GM21619 (cell line): Measurements from ENCODE around the gene POTEH.
"Not testable (repeated sequence)": the region's sequence is repeated elsewhere in the genome, so short reads cannot be mapped to it uniquely, and the experiment has no call there.

Experiments used
- ATAC-seq: cut with Tn5 transposase; IDR thresholded peaks from one replicate; pipeline ENCODE4 v1.9.1; 2021; ENCODE audit not compliant: unreplicated experiment

The POTEH gene

DNA sequence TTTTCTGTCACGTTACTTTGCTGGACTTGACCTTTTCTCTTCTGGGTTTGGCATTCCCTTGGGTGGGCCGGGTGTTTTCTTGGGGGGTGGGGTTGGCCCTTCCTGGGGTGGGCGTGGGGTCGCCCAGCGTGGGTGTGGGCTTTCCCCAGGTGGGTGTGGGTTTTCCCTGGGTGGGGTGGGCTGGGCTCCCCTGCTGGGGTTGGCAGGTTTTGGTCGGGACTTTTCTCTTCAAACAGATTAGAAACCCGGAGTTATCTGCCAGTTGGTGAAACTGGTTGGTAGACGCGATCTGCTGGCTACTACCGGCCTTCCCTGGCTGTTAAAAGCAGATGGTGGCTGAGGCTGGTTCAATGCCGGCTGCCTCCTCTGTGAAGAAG is at the start of gene POTEH:
POTEH (plus strand) TSS at position 278 of the 377 bp plus-strand sequence; CDS start at position 330, 52 bp downstream.
- ATAC-seq: not testable (repeated sequence)

DNA sequence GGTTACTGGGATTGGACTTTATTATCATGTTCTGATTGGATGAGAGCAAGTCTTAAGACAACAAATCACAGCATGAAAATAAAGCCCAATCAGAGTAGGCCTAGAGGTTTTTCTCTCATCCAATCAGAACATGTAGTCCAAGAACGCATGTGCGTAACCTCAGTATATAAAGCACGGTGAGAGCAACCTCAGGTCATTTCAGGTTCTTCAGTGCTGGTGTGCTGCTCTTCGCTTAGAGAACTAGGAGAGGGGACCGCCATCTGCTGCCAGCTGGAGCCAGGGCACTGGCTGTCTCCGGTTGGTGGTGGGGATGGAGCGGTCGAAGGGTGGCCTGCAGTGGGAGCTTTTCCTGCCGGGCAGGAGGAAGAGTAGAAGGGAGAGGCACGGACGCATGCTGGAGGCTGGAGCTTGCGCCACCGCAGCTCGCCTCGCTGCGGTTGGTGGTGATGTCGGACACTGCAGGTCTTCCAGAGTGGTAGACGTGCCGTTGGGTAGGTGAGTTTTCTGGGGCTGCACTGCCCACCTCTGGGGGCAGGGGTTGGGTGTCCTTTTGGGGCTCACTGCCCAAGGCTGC is 47.5 kb upstream of the POTEH start:
- ATAC-seq: not testable (repeated sequence)

DNA sequence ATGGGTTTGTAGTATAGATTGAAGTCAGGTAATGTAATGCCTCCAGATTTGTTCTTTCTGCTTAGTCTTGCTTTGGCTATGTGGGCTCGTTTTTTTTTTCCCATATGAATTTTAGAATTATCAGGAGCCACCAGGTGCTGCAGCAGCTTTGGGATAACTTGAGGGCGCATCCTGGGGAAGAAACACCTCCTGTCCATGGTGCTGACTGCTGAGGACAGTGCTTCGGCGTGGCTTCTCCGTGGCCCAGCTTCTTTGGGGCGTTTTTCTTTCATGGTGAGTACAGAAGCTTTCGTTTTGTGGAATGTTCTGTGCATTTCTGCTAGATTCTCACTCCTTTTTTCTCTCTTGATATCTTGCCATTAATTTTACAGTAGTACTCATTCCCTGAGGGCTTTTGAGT is 37.9 kb upstream of the POTEH start:
- ATAC-seq: not testable (repeated sequence)

DNA sequence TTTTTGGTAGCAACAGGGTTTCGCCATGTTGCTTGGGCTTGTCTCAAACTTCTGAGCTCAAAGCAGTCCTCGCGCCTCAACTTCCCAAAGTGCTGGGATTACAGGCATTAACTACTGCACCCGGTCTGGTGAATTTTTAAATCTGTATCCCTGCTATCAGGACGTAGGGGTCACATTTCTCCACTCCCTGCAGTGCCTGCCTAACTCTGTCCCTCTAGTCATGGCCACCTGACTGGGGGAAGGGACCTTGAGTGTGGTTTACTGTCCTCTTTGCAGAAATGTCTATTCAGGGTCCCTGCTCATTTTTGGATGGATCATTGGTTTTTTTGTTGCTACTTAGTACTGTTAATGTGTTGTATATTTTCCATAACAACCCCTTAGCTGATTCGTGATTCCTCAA is 37.1 kb upstream of the POTEH start:
- ATAC-seq: not testable (repeated sequence)

DNA sequence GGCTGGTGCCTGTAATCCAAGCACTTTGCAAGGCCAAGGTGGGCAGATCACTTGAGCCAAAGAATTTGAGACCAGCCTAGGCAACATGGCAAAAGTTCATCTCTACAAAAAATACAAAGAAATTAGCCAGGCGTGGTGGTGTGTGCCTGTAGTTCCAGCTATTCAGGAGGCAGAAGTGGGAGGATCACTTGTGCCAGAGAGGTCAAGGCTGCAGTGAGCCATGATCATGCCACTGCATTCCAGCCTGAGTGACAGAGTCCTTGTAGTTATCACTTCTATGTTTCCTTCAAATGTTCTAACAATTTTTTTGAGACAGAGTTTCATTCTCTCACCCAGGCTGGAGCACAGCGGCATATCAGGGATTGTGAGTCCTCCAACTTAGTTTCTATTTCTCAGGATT is 36.6 kb upstream of the POTEH start:
- not testable (repeated sequence) for ATAC-seq

DNA sequence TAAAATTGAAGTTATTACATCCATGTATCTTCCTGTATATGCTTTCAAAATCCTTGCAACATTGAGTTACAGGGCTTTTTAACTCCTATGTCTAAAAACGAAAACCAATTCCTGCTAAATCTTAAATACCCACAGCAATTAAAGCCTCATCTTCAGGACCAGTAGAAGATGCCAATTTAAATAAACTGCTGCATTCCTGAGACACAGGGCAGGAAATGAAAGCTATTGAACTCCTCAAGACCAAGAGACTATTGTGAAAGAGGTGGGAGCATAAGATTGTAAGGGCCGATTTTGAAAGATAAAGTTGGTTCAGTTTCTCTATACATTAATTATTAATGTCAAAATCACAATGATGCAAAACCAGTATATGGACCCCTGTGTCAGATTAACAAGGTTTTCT is 28.7 kb upstream of the POTEH start:
- not testable (repeated sequence) for ATAC-seq

DNA sequence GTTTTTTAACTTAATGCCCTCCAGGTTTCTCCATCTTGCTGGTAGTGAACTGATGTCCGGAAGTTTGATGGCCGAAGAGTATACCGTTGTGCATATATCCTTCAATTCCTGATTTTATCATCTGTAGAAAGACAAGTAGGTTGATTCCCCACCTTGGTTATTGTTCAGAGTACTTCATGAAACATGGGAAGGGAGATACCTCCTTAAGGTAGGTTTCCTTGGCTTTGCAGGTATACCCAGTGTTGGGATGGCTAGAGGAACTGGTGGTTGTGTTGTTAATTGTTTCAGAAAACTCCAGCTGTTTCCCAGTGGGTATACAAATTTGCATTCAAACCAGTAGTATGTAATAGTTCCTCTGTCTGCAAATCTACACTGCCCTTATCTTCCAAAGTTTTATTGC is 25.1 kb upstream of the POTEH start:
- not testable (repeated sequence) for ATAC-seq

DNA sequence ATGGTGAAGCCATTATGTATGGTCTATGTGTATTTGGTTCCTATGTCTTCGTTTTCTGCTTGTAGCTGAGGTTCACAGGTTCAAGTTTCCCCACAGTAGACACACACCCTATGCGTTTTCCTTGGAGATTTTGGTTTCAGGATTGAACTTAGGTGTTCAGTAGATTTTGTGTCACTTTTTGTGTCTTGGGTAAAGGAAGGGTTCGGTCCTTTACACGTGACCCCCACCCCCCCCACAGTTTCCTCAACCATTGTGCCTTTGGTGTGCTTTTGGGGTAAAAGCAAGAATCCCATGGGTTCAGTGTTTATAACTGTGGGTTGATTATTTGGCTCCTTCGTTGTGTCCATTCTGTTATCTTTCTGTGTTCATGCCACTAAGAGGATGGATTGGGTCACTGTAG is 24.3 kb upstream of the POTEH start:
- ATAC-seq: not testable (repeated sequence)

DNA sequence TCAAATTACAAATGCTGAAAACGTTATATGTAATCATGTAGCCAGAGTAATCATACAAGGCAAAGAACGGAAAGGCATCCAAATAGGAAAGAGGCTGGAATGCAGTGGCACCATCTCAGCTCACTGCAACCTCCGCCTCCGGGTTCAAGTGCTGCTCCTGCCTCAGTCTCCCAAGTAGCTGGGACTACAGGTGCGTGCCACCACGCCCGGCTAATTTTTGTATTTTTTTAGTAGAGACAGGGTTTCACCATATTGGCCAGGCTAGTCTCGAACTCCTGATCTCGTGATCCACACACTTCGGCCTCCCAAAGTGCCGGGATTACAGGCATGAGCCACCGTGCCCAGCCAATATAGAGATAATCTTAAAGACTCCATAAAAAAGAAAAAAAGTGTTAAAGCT is 20.4 kb upstream of the POTEH start:
- not testable (repeated sequence) for ATAC-seq

DNA sequence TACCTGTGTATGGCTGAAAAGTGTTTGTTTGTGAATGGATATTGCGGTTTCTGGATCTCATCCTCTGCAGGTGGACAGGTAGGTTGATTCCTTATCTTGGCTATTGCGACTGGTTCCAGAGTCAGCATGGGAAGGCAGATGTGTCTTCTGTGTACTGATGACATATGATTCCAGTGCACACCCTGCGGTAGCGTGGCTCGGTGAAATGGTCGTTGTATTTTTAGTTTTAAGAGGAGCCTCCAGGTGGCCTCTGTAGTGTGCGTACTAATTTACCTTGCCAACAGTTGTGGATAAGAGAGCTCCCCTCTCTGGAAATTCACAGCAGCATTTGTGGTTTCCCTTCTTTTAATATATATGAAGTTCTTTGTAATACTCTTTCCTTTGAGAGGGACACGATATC is 10.1 kb upstream of the POTEH start:
- ATAC-seq: not testable (repeated sequence)

DNA sequence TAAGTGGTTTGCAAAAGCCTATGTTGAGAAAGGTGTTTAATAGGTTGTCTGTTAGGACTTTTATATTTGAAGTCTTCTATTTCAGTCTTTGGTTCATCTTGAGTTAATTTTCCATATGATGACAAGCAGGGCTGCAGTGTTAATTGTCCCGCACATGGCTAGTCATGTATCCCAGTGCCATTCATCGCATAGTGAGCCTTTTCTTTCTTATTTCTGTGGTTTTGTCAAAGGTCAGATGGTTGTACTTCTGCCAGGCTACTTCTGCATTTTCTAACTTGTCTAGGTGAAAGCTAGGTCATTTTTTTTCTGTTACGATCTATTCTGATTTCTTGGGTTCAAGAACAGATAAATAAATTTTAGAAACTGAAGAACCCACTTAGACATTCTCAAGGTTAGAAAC is 5.7 kb upstream of the POTEH start:
- ATAC-seq: not testable (repeated sequence)

DNA sequence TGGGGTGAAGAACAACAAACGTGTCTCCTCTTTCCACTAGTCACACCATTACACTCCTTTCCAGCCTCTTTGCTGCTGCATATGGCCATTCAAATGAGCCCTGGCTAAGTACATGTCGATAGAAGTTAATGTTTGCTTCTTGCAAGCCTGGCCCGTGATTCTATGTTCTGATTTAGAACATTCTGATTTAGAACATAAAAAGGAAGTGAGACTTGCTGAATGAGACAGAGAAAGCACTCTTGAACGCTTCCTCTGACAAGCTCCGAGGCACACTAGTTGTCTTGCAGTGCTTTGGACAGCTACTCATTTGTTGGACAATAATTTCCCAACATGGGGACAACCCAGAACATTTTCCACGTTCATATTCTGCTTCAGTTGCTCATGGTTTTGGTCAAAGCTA is 5.1 kb upstream of the POTEH start:
- not testable (repeated sequence) for ATAC-seq

DNA sequence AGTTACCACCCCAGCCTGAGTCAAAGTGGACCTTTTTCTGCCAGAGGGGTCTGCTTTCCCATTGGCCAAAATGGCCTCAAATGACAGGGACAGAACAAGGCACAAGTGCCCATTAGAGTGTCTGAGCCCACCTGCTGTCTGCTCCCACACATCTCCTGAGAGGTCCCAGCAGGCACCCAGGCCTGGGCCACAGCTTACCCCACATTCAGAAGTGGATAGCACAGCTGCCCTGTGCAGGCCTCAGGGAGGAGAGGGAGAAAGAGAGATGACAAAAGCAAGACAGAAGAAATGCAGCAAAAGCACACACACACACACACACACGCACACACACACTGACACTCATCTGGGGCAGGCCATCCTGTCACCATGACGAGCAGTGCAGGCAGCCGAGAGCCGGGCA is 4.2 kb upstream of the POTEH start:
- ATAC-seq: not testable (repeated sequence)

DNA sequence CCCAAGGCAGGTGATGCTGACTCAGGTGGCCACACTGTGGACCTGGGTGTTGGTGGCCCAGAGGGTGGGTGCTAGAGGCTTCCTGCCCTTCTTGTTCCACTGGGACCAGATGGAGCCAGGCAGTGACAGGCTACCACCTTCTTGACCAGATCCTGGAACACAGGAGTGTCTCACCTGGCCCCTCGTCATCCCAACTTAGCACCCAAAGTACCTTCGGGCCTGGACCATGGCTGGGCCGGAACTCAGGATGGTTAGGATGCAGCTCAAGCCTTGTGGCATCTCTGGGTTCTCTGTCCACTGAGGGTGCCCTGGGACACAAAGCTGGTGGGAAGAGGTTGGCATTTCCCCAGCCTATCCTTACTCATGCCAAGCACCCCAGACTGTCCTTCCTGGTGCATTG is 2.7 kb upstream of the POTEH start:
- not testable (repeated sequence) for ATAC-seq

DNA sequence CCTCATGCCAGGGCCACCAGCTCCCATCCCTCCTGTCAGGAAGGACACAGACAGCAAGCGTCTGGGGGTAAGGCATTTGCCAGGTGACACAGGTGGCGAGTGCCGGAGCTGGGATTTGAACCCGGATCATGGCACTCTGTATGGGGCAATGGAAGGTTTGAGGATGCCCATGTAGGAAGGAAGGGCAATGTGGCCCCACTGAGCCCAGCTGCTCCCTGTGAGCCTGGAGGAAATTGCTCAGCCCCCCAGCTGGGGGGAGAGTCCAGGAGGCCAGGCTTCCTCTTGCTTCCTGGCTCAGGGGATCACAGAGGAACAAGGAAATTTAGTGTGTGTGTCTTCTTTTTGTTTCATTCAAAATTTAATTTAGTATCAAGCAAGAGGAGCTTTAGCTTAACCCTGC is 2.1 kb upstream of the POTEH start:
- ATAC-seq: not testable (repeated sequence)

DNA sequence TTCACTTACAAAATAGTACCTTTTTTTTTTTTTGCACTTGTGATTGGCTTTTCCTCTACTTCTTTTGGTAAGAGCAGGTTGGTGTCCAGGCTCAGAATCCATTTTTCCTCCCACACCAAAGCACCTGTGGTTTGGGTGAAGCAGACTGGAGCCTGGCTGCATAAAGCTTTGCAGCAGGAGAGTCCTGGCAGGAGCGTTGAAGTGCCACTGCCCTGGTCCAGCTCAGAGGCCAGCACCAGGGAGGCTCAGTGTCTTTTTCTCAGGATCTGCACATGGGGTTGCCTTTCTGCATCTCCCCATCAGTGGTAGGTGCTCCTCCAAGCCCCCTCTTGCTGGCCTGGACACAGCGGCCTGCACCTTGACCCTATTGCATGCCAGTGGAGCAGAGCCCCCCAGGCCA is 1.7 kb upstream of the POTEH start:
- not testable (repeated sequence) for ATAC-seq

DNA sequence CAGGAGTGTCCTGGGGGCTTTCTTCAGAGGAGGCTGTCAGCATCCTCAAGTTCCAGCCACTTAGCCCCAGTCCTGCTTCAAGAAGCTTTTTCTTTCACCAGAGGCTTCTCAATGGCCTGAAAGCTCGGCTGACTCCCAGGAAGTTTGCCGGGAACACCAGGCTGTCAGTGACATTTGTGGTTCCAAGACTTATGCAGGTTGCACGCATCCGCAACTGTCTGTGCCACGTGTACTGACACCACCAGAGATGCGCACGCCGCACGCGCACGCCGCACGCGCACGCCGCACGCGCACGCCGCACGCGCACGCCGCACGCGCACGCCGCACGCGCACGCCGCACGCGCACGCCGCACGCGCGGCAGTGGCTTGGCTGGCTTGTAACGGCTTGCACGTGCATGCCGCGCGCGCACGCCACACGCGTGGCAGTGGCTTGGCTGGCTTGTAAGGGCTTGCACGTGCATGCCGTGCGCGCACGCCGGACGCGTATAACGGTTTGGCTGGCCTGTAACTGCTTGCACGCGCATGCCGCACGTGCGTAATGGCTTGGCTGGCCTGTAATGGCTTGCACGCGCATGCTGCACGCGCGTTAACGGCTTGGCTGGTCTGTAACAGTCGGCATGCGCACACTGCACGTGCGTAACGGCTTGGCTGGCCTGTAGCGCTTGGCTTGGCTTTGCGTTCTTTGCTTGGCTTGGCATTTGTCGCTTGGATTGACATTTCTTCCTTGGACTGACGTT is 646 bp upstream of the POTEH start:
- ATAC-seq: not testable (repeated sequence)

DNA sequence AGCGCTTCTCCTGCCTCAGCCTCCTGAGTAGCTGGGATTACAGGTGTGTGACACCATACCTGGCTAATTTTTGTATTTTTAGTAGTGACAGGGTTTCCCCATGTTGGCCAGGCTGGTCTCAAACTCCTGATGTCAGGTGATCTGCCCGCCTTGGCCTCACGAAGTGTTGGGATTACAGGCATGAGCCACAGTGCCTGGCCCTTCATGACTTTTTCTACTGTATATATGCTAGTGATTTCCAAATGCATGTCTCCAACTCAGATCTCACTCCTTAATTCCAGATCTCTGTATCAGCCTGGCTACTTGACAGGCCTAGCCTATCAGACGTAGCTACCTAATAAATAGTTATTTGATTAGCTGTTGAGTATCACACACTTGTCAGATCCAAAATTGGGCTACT is 23.8 kb downstream of the POTEH start:
- ATAC-seq: not testable (repeated sequence)

DNA sequence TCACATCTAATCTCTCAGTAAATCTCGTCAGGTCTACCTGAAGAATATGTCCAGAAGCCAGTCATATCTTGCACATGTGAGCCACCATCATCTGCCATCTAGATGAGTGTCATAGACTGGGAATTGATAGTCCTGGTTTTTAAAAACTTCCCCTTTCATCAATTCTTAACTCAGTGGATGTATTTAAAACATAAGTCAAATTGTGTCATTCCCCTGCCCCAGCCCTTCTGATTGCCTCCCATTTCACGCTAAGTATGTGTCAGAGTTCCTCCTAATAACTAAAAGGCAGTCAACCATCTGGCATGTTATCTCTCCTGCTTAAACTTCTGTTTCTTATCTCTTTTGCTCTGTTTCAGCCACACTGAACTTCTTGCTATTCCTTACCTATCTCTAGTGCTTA is 24.3 kb downstream of the POTEH start:
- not testable (repeated sequence) for ATAC-seq

DNA sequence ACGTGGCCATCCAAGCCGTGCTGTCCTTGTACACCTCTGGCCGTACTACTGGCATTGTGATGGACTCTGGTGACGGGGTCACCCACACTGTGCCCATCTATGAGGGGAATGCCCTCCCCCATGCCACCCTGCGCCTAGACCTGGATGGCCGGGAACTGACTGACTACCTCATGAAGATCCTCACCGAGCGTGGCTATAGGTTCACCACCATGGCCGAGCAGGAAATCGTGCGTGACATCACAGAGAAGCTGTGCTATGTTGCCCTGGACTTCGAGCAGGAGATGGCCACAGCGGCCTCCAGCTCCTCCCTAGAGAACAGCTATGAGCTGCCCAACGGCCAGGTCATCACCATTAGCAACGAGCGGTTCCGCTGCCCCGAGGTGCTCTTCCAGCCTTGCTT is 32.1 kb downstream of the POTEH start:
- ATAC-seq: not testable (repeated sequence)

DNA sequence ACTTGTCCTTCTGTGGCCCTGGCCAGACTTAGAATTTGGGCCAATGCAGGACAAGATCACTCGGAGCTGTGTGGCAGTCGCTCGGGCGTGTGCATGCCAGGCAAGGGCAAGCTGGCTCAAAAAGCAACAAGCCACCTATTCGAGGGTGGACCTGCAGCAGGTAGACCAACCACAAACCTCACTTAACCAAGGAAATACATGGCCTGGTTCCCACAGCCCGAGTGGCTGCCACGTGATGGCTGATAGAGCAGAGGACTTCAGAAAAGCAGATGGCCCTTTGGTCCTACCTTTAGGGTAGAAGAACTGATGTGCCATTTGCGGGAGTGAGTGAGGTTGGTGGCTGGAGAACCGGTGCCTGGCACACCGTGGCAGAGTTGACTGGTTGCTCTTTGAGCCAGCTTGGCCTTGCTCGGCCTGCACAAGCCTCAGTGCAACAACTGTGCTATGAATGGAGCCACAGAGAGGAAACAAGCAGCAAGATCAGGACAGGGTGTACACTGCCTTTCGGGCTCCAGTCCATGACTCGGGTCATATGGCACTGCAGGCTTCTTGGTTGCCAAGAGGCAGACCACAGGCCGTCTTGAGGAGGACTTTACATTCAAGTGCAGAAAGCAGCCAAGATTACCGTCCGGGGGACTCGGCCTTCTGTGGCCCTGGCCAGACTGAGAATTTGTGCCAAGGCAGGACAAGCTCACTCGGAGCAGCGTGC is 39.5 kb downstream of the POTEH start:
- not testable (repeated sequence) for ATAC-seq

DNA sequence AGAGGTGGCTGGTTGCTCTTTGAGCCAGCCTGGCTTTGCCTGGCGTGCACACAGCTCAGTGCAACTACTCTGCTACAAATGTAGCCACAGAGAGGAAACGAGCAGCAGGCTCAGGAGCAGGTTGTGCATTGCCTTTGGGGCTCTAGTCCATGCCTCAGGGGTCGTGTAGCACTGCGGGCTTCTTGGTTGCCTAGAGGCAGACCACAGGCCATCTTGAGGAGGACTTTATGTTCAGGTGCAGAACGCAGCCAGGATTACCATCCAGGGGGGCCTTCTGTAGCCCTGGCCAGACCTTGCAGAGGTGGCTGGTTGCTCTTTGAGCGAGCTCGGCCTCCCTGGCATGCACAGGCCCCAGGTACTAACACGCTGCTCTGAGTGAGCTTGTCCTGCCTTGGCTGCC is 41.2 kb downstream of the POTEH start:
- ATAC-seq: not testable (repeated sequence)
